Cardiac muscle cell (in vitro differentiated cells and primary cell): ENCODE data around the gene ACOT6. TPM values are rescaled to one million over a fixed set of nuclear protein-coding genes. Genes with fewer than 3 reads are reported as not detected.

Source experiments
- DNase-seq, 2 donors: peaks; one replicate each; pipeline versions ENCODE4 v3.0.0 to v3.0.0-alpha.2; 2010 to 2017; ENCODE audit warnings: low read depth in 1 of 2, low spot score in 1 of 2
- H3K27ac ChIP-seq: fragments of 200-600 bp; sonication (generic); 2 replicates; pipeline ENCODE4 v1.5.1; 2016
- H3K27me3 ChIP-seq: fragments of 200-600 bp; sonication (generic); 2 replicates; pipeline ENCODE4 v1.6.0; 2016; ENCODE audit warnings: control low read depth
- H3K36me3 ChIP-seq: fragments of 200-600 bp; sonication (generic); 2 replicates; pipeline ENCODE4 v1.5.1; 2016; ENCODE audit warnings: control low read depth
- H3K4me1 ChIP-seq: fragments of 200-600 bp; sonication (generic); 2 replicates; pipeline ENCODE4 v1.8.1; 2017; ENCODE audit warnings: low read depth, mild to moderate bottlenecking, mixed run types
- H3K4me3 ChIP-seq: fragments of 200-600 bp; sonication (generic); 2 replicates; pipeline ENCODE4 v1.5.1; 2016; ENCODE audit warnings: mild to moderate bottlenecking
- H3K9me3 ChIP-seq: fragments of 200-600 bp; sonication (generic); 2 replicates; pipeline ENCODE4 v1.5.1; 2017; ENCODE audit warnings: low read depth, mild to moderate bottlenecking, control low read depth
- CTCF ChIP-seq: IDR thresholded peaks from 2 replicates; pipeline ENCODE4 v1.5.1; 2012; ENCODE audit warnings: low read depth, mild to moderate bottlenecking, low read length
- polyA plus RNA-seq: library from polyadenylated mRNA; unstranded; fragments of >200 nt; fragmentation: Nextera tagmentation; extraction: Ambion mirVana; gene quantifications from 2 replicates; pipeline ENCODE4 v1.2.1, GENCODE V29; 2016
- total RNA-seq: library from RNA; depleted of rRNA; stranded (reverse); fragments of >200 nt; gene quantifications from 2 replicates; pipeline ENCODE4 v1.2.3, GENCODE V29; 2016

The ACOT6 gene
- total and polyA plus RNA-seq, 2 experiments from 2014 or later = 0.45 to 0.59 TPM

- H3K27me3 ChIP-seq = peaks cover 7% of the 10 kb centered on the region
- H3K4me1 ChIP-seq = no peaks in the 10 kb centered on the region
- H3K36me3 ChIP-seq = no peaks in the 10 kb centered on the region
- H3K4me3 ChIP-seq = no peak overlapping the region
- H3K27ac ChIP-seq = no peak overlapping the region
- DNase-seq = no peak
- no peaks in the 10 kb centered on the region for H3K9me3 ChIP-seq
- TF ChIP-seq CTCF = no peak
These were observed 4.5 kb downstream of the ACOT6 start for GRCh38 chr14:73616831-73617230.

- TF ChIP-seq CTCF = no peak
- Histone ChIP-seq H3K4me1 (no peaks in the 10 kb centered on the region), H3K27ac (no peak overlapping the region), H3K4me3 (no peak overlapping the region), H3K9me3 (no peaks in the 10 kb centered on the region), H3K36me3 (no peaks in the 10 kb centered on the region), H3K27me3 (no peaks in the 10 kb centered on the region)
- DNase-seq = no peak
These were observed 7.2 kb downstream of the ACOT6 start for GRCh38 chr14:73619524-73619923.

GRCh38 chr14:73620268-73620667 lies 8.0 kb downstream of the ACOT6 start:
- no peaks in the 10 kb centered on the region for H3K9me3 ChIP-seq
- H3K4me1 ChIP-seq = no peaks in the 10 kb centered on the region
- no peak overlapping the region for H3K27ac ChIP-seq
- H3K4me3 ChIP-seq = no peak overlapping the region
- DNase-seq = no peak
- TF ChIP-seq CTCF = no peak
- H3K27me3 ChIP-seq = no peaks in the 10 kb centered on the region
- no peaks in the 10 kb centered on the region for H3K36me3 ChIP-seq

- Histone ChIP-seq H3K9me3 (no peaks in the 10 kb centered on the region), H3K27ac (no peak overlapping the region), H3K27me3 (no peaks in the 10 kb centered on the region), H3K4me1 (no peaks in the 10 kb centered on the region), H3K36me3 (no peaks in the 10 kb centered on the region), H3K4me3 (no peak overlapping the region)
- TF ChIP-seq CTCF = no peak
- DNase-seq = no peak
These were observed 11.3 kb downstream of the ACOT6 start for GRCh38 chr14:73623504-73624054.

GRCh38 chr14:73625706-73626105 lies 13.4 kb downstream of the ACOT6 start:
- H3K27ac ChIP-seq = no peak overlapping the region
- H3K36me3 ChIP-seq = no peaks in the 10 kb centered on the region
- peak in 1 of 2 donors; percentile 7 for DNase-seq
- H3K4me1 ChIP-seq = no peaks in the 10 kb centered on the region
- no peaks in the 10 kb centered on the region for H3K27me3 ChIP-seq
- no peak overlapping the region for H3K4me3 ChIP-seq
- H3K9me3 ChIP-seq = no peaks in the 10 kb centered on the region
- TF ChIP-seq CTCF = no peak

GRCh38 chr14:73627151-73627558 lies 14.8 kb downstream of the ACOT6 start:
- no peaks in the 10 kb centered on the region for H3K27me3 ChIP-seq
- no peaks in the 10 kb centered on the region for H3K36me3 ChIP-seq
- no peak for TF ChIP-seq CTCF
- no peak overlapping the region for H3K27ac ChIP-seq
- H3K4me3 ChIP-seq = no peak overlapping the region
- no peaks in the 10 kb centered on the region for H3K9me3 ChIP-seq
- no peak for DNase-seq
- H3K4me1 ChIP-seq = no peaks in the 10 kb centered on the region
